A549 (cell line): ENCODE data around the gene CD209. TPM values are rescaled to one million over a fixed set of nuclear protein-coding genes. Genes with fewer than 3 reads are reported as not detected.

Source experiments
- ATAC-seq, 2 experiments: fragments of 200-7000 bp in 1 of 2; fragments of >200 bp in 1 of 2; cut with Nextera tagmentation in 1 of 2; cut with Tn5 transposase in 1 of 2; 3 replicates each; pipeline versions ENCODE4 v1.8.0 to v1.9.1; 2018 to 2020; ENCODE audit warnings: mild to moderate bottlenecking in 1 of 2, moderate library complexity in 1 of 2
- CTCF ChIA-PET: fragments of 300-600 bp; sonication (Branson Sonifier 250); formaldehyde crosslinking; extraction: SDS; loops from one replicate; lab custom pipeline; 2021; ENCODE audit warnings: antibody characterized with exemption, inconsistent platforms; lab: Yijun Ruan, JAX
- POLR2A ChIA-PET: fragments of 350-600 bp; formaldehyde crosslinking; extraction: SDS; loops from one replicate; lab custom pipeline; 2021; ENCODE audit warnings: antibody characterized with exemption, inconsistent platforms; lab: Yijun Ruan, JAX
- DNase-seq, 2 experiments: peaks; one replicate each; pipeline versions ENCODE4 v3.0.0 to v3.0.0-alpha.2; 2011 to 2016; ENCODE audit warnings: low read depth in 1 of 2, low spot score in 1 of 2
- FAIRE-seq: peaks from 2 replicates; lab custom pipeline; 2011; peaks lifted over from hg19 to GRCh38; lab: Jason Lieb, UNC
- H3K27ac ChIP-seq, 2 experiments: fragments of >200 bp; sonication (Bioruptor Twin); formaldehyde crosslinking; 3 replicates each; pipeline ENCODE4 v1.5.1; 2016 to 2017
- H3K4me1 ChIP-seq: fragments of >200 bp; sonication (Bioruptor Twin); formaldehyde crosslinking; 3 replicates; pipeline ENCODE4 v1.6.1; 2016
- H3K4me2 ChIP-seq: fragments of >200 bp; sonication (Bioruptor Twin); formaldehyde crosslinking; 3 replicates; pipeline ENCODE4 v1.6.1; 2016
- H3K4me3 ChIP-seq: fragments of >200 bp; sonication (Bioruptor Twin); formaldehyde crosslinking; 3 replicates; pipeline ENCODE4 v1.5.1; 2016
- H3K9me3 ChIP-seq: fragments of >200 bp; sonication (Bioruptor Twin); formaldehyde crosslinking; 3 replicates; pipeline ENCODE4 v1.6.1; 2016
- CEBPB ChIP-seq, 2 experiments: fragments of >200 bp in 1 of 2; sonication (Bioruptor Twin) in 1 of 2; formaldehyde crosslinking in 1 of 2; IDR thresholded peaks; 2 replicates each; pipeline ENCODE4 v1.6.1; 2012 to 2016
- CHD4 ChIP-seq: fragments of 200-600 bp; sonication (generic); IDR thresholded peaks from 2 replicates; pipeline ENCODE4 v1.6.1; 2016; ENCODE audit warnings: antibody characterized with exemption, mild to moderate bottlenecking, borderline replicate concordance
- EHMT2 ChIP-seq: fragments of 200-600 bp; sonication (generic); IDR thresholded peaks from 2 replicates; pipeline ENCODE4 v1.6.1; 2016; ENCODE audit warnings: antibody characterized with exemption, low read depth, mild to moderate bottlenecking, moderate library complexity
- ELK1 ChIP-seq: fragments of 150-350 bp; IDR thresholded peaks from 2 replicates; pipeline ENCODE4 v1.6.1; 2014; ENCODE audit warnings: low read depth, mild to moderate bottlenecking, low read length
- EP300 ChIP-seq, 2 experiments: fragments of >200 bp; sonication (Bioruptor Twin); formaldehyde crosslinking; IDR thresholded peaks; 2 replicates in 1 of 2; 3 replicates in 1 of 2; pipeline ENCODE4 v1.6.1; 2016 to 2017
- FOSB ChIP-seq: fragments of 250-450 bp; sonication (Bioruptor Pico); IDR thresholded peaks from 2 replicates; pipeline ENCODE4 v1.5.0; 2020; ENCODE audit warnings: mild to moderate bottlenecking, moderate library complexity
- FOXS1 ChIP-seq: fragments of 250-450 bp; sonication (Bioruptor Pico); IDR thresholded peaks from 2 replicates; pipeline ENCODE4 v1.5.0; 2020; ENCODE audit warnings: mild to moderate bottlenecking, moderate library complexity
- HEYL ChIP-seq: fragments of 250-450 bp; sonication (Bioruptor Pico); IDR thresholded peaks from 2 replicates; pipeline ENCODE4 v1.8.0; 2021; ENCODE audit warnings: mild to moderate bottlenecking, moderate library complexity
- HOXA7 ChIP-seq: fragments of 250-450 bp; sonication (Bioruptor Pico); IDR thresholded peaks from 2 replicates; pipeline ENCODE4 v1.5.0; 2020; ENCODE audit warnings: mild to moderate bottlenecking, moderate library complexity
- HOXB5 ChIP-seq: fragments of 250-450 bp; sonication (Bioruptor Pico); IDR thresholded peaks from 2 replicates; pipeline ENCODE4 v1.5.0; 2020; ENCODE audit warnings: mild to moderate bottlenecking, moderate library complexity
- JUN ChIP-seq, 2 experiments: fragments of >200 bp; sonication (Bioruptor Twin); formaldehyde crosslinking; IDR thresholded peaks; 2 replicates in 1 of 2; 3 replicates in 1 of 2; pipeline ENCODE4 v1.6.1; 2016 to 2017
- KDM5A ChIP-seq: fragments of 200-600 bp; sonication (generic); IDR thresholded peaks from 2 replicates; pipeline ENCODE4 v1.6.1; 2016; ENCODE audit warnings: antibody characterized with exemption, mild to moderate bottlenecking
- MAFK ChIP-seq: fragments of 450-650 bp; IDR thresholded peaks from 2 replicates; pipeline ENCODE4 v1.6.1; 2014; ENCODE audit not compliant: partially characterized antibody
- NR3C1 ChIP-seq: fragments of >200 bp; sonication (Bioruptor Twin); formaldehyde crosslinking; IDR thresholded peaks from 3 replicates; pipeline ENCODE4 v1.6.1; 2017
- PHF8 ChIP-seq: fragments of 200-600 bp; sonication (generic); IDR thresholded peaks from 2 replicates; pipeline ENCODE4 v1.6.1; 2016; ENCODE audit warnings: low read depth, mild to moderate bottlenecking, antibody characterized with exemption, moderate library complexity, borderline replicate concordance
- RARB ChIP-seq: fragments of 250-450 bp; sonication (Bioruptor Pico); IDR thresholded peaks from 2 replicates; pipeline ENCODE4 v1.8.0; 2021; ENCODE audit warnings: mild to moderate bottlenecking, moderate library complexity
- RFX5 ChIP-seq: fragments of 450-650 bp; IDR thresholded peaks from 2 replicates; pipeline ENCODE4 v1.7.1; 2014; ENCODE audit warnings: antibody characterized with exemption, mild to moderate bottlenecking, moderate library complexity
- ZFP36 ChIP-seq: fragments of 450-650 bp; IDR thresholded peaks from 2 replicates; pipeline ENCODE4 v1.6.1; 2014; ENCODE audit warnings: borderline replicate concordance; ENCODE audit not compliant: partially characterized antibody
- ZNF302 ChIP-seq: fragments of 250-450 bp; sonication (Bioruptor Pico); IDR thresholded peaks from 2 replicates; pipeline ENCODE4 v1.9.0; 2021; ENCODE audit warnings: inconsistent platforms, mild to moderate bottlenecking, moderate library complexity
- ZSCAN20 ChIP-seq: fragments of 250-450 bp; sonication (Bioruptor Pico); IDR thresholded peaks from 2 replicates; pipeline ENCODE4 v1.8.0; 2022; ENCODE audit warnings: mild to moderate bottlenecking, moderate library complexity
- WGBS: methylation state at CpG from one replicate; pipeline ENCODE4 v1.1.6; 2017; ENCODE audit errors: missing lambda C conversion rate; 5-methylcytosine and 5-hydroxymethylcytosine counted together
- polyA plus RNA-seq, 4 experiments: library from polyadenylated mRNA; depleted of rRNA in 3 of 4; stranded (reverse); fragments of >200 nt; fragmentation: RNase III in 1 of 4; extraction: RNeasy Plus Mini Kit Qiagen cat#74134 plus additional on column Dnase treatment in 1 of 4; gene quantifications; 2 replicates in 3 of 4; 3 replicates in 1 of 4; pipeline ENCODE4 v1.2.3, GENCODE V29; 2011 to 2017
- TF ChIP-seq, protein P1 (sequence below): fragments of 450-650 bp; IDR thresholded peaks from 2 replicates; pipeline ENCODE4 v1.6.1; 2014; ENCODE audit warnings: antibody characterized with exemption
- TF ChIP-seq, protein P2 (sequence below): IDR thresholded peaks from 2 replicates; pipeline ENCODE4 v1.6.1; 2012
- TF ChIP-seq, protein P3 (sequence below): fragments of >200 bp; sonication (Bioruptor Twin); formaldehyde crosslinking; IDR thresholded peaks from 3 replicates; pipeline ENCODE4 v1.5.1; 2016
- TF ChIP-seq, protein P4 (sequence below): IDR thresholded peaks from 2 replicates; pipeline ENCODE4 v1.6.1; 2012
- TF ChIP-seq, protein P5 (sequence below): fragments of 250-450 bp; sonication (Bioruptor Pico); IDR thresholded peaks from 2 replicates; pipeline ENCODE4 v1.5.0; 2021; ENCODE audit warnings: mild to moderate bottlenecking, moderate library complexity, borderline replicate concordance

Gene CD209
- polyA plus RNA-seq, 2 of the 4 experiments (the other 2 are of a cell fraction), result not detected

DNA sequence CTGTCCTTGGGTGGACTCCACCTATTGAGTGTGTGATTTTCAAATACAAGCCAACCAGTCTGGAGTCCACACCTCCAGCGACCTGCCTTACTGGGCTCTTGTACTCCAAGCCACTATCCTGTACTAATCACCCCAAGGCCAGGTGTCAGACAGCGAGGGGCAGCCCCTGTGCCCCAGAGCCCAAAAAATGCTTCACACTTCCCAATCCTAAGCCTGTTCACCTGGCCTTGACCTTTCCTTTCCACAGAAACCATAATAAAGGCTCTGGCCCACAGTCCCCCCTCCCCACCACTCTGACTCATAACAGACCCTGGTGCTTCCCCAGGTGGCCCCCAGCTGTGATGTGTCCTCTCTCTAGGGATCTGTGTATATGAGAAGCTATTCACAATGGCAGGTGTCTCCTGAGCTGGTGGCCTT, 3.9 kb downstream of the CD209 start:
- DNase-seq (no peak), ATAC-seq (no peak)
- CTCF ChIA-PET, result interaction anchor here (0.6 kb wide), 1 partner anchor 14 kb away, joined by 3 read pairs; no protein-coding TSS in a partner anchor
- H3K9me3 ChIP-seq, result no peaks in the 10 kb centered on the region
- H3K27ac ChIP-seq, result no peak overlapping the region
- H3K4me1 ChIP-seq, result no peaks in the 10 kb centered on the region
- H3K4me3 ChIP-seq, result no peak overlapping the region
- no peak for TF ChIP-seq KDM5A
- TF ChIP-seq, all 56 proteins: peak for 0
- FAIRE-seq, result no peak
- POLR2A ChIA-PET, result no interaction called here
- no peak overlapping the region for H3K4me2 ChIP-seq
- WGBS, result 0% methylated on average over 2 of the region's 2 CpGs

GRCh38 chr19:7742991-7743390, 4.3 kb downstream of the CD209 start:
- Histone ChIP-seq H3K9me3 (no peaks in the 10 kb centered on the region), H3K27ac (no peak overlapping the region), H3K4me3 (no peak overlapping the region), H3K4me1 (no peaks in the 10 kb centered on the region), H3K4me2 (no peak overlapping the region)
- ChIA-PET CTCF (no interaction called here), POLR2A (no interaction called here)
- TF ChIP-seq EHMT2, result no peak
- no peak for TF ChIP-seq FOSB
- TF ChIP-seq, protein P1, sequence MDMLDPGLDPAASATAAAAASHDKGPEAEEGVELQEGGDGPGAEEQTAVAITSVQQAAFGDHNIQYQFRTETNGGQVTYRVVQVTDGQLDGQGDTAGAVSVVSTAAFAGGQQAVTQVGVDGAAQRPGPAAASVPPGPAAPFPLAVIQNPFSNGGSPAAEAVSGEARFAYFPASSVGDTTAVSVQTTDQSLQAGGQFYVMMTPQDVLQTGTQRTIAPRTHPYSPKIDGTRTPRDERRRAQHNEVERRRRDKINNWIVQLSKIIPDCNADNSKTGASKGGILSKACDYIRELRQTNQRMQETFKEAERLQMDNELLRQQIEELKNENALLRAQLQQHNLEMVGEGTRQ, result no peak
- no peak for TF ChIP-seq NR3C1
- no peak for TF ChIP-seq RARB (CRISPR knock-in tag)
- TF ChIP-seq MAFK, result no peak
- no peak for TF ChIP-seq JUN (IDR thresholded peaks at IDR 0.05)
- no peak for TF ChIP-seq ZSCAN20 (CRISPR knock-in tag)
- TF ChIP-seq KDM5A, result no peak
- TF ChIP-seq ZFP36, result no peak
- no peak for TF ChIP-seq HOXA7 (CRISPR knock-in tag)
- TF ChIP-seq CEBPB (IDR thresholded peaks at IDR 0.05), result no peak
- no peak for TF ChIP-seq CHD4
- FAIRE-seq (no peak), ATAC-seq (no peak), DNase-seq (no peak)
- 57% methylated on average over 10 of the region's 11 CpGs for WGBS

- DNase-seq (no peak), FAIRE-seq (no peak), ATAC-seq (no peak)
- TF ChIP-seq ELK1, result no peak
- TF ChIP-seq EP300 (IDR thresholded peaks at IDR 0.05), result no peak
- TF ChIP-seq KDM5A, result no peak
- TF ChIP-seq CHD4, result no peak
- TF ChIP-seq FOXS1 (CRISPR knock-in tag), result no peak
- TF ChIP-seq, protein P2, sequence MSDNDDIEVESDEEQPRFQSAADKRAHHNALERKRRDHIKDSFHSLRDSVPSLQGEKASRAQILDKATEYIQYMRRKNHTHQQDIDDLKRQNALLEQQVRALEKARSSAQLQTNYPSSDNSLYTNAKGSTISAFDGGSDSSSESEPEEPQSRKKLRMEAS, result no peak
- TF ChIP-seq ZNF302 (CRISPR knock-in tag), result no peak
- TF ChIP-seq HOXB5, result no peak
- TF ChIP-seq, protein P3, sequence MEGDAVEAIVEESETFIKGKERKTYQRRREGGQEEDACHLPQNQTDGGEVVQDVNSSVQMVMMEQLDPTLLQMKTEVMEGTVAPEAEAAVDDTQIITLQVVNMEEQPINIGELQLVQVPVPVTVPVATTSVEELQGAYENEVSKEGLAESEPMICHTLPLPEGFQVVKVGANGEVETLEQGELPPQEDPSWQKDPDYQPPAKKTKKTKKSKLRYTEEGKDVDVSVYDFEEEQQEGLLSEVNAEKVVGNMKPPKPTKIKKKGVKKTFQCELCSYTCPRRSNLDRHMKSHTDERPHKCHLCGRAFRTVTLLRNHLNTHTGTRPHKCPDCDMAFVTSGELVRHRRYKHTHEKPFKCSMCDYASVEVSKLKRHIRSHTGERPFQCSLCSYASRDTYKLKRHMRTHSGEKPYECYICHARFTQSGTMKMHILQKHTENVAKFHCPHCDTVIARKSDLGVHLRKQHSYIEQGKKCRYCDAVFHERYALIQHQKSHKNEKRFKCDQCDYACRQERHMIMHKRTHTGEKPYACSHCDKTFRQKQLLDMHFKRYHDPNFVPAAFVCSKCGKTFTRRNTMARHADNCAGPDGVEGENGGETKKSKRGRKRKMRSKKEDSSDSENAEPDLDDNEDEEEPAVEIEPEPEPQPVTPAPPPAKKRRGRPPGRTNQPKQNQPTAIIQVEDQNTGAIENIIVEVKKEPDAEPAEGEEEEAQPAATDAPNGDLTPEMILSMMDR, result no peak
- TF ChIP-seq, protein P4, sequence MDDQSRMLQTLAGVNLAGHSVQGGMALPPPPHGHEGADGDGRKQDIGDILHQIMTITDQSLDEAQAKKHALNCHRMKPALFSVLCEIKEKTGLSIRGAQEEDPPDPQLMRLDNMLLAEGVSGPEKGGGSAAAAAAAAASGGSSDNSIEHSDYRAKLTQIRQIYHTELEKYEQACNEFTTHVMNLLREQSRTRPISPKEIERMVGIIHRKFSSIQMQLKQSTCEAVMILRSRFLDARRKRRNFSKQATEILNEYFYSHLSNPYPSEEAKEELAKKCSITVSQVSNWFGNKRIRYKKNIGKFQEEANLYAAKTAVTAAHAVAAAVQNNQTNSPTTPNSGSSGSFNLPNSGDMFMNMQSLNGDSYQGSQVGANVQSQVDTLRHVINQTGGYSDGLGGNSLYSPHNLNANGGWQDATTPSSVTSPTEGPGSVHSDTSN, result no peak
- no peak for TF ChIP-seq HOXA7 (CRISPR knock-in tag)
- TF ChIP-seq, protein P5, sequence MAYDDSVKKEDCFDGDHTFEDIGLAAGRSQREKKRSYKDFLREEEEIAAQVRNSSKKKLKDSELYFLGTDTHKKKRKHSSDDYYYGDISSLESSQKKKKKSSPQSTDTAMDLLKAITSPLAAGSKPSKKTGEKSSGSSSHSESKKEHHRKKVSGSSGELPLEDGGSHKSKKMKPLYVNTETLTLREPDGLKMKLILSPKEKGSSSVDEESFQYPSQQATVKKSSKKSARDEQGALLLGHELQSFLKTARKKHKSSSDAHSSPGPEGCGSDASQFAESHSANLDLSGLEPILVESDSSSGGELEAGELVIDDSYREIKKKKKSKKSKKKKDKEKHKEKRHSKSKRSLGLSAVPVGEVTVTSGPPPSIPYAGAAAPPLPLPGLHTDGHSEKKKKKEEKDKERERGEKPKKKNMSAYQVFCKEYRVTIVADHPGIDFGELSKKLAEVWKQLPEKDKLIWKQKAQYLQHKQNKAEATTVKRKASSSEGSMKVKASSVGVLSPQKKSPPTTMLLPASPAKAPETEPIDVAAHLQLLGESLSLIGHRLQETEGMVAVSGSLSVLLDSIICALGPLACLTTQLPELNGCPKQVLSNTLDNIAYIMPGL (CRISPR knock-in tag), result no peak
- no peak for TF ChIP-seq PHF8
- no peak for TF ChIP-seq HEYL (CRISPR knock-in tag)
- no peak for TF ChIP-seq RFX5
- no peak for TF ChIP-seq FOSB
- Histone ChIP-seq H3K4me3 (no peak overlapping the region), H3K9me3 (no peaks in the 10 kb centered on the region), H3K4me2 (no peak overlapping the region), H3K4me1 (no peaks in the 10 kb centered on the region), H3K27ac (no peak overlapping the region)
- POLR2A ChIA-PET, result no interaction called here
- 23% methylated on average over 2 of the region's 2 CpGs for WGBS
- CTCF ChIA-PET, result no interaction called here
These were observed 4.8 kb downstream of the CD209 start for GRCh38 chr19:7742575-7742974.
